ENCODE measurements around the gene PSG7. TPM values are rescaled to one million over a fixed set of nuclear protein-coding genes. Genes with fewer than 3 reads are reported as not detected.
"Not testable (repeated sequence)": the region's sequence is repeated elsewhere in the genome, so short reads cannot be mapped to it uniquely, and the experiment has no call there.

The PSG7 gene
- total RNA-seq, 2 donors from 2014 or later, result not detected

GRCh38 chr19:42926781-42927180, 10.2 kb downstream of the PSG7 start:
- no peak for DNase-seq (ENCODE audit: low spot score)
- H3K27ac ChIP-seq, result no peak overlapping the region
- no peak overlapping the region for H3K4me3 ChIP-seq
- H3K4me1 ChIP-seq (replicated peaks), result no peaks in the 10 kb centered on the region
- no peaks in the 10 kb centered on the region for H3K27me3 ChIP-seq (replicated peaks; ENCODE audit: insufficient read depth)
- intact Hi-C loops (cut with DNase I), result no loop called here
- no peaks in the 10 kb centered on the region for H3K36me3 ChIP-seq
- WGBS, result 66% methylated on average over 2 of the region's 2 CpGs
- TF ChIP-seq POLR2A (IDR thresholded peaks at IDR 0.05) (no peak), POLR2AphosphoS5 (IDR thresholded peaks at IDR 0.05) (no peak), CTCF (IDR thresholded peaks at IDR 0.05) (no peak)
- no peaks in the 10 kb centered on the region for H3K9me3 ChIP-seq

GRCh38 chr19:42923106-42923505, 13.9 kb downstream of the PSG7 start:
- H3K27me3 ChIP-seq (replicated peaks; ENCODE audit: insufficient read depth); H3K9me3 ChIP-seq; H3K4me3 ChIP-seq; DNase-seq (ENCODE audit: low spot score); H3K27ac ChIP-seq; H3K36me3 ChIP-seq; intact Hi-C loops (cut with DNase I); H3K4me1 ChIP-seq (replicated peaks): not testable (repeated sequence)
- WGBS, result 42% methylated on average over 9 of the region's 9 CpGs

GRCh38 chr19:42920971-42921370, 16.0 kb downstream of the PSG7 start:
- H3K36me3 ChIP-seq; intact Hi-C loops (cut with DNase I); H3K27ac ChIP-seq; H3K4me1 ChIP-seq (replicated peaks); DNase-seq (ENCODE audit: low spot score); H3K27me3 ChIP-seq (replicated peaks; ENCODE audit: insufficient read depth); H3K4me3 ChIP-seq; H3K9me3 ChIP-seq: not testable (repeated sequence)

- Histone ChIP-seq H3K27ac (no peak overlapping the region), H3K4me1 (replicated peaks) (no peaks in the 10 kb centered on the region), H3K4me3 (no peak overlapping the region), H3K9me3 (no peaks in the 10 kb centered on the region), H3K36me3 (no peaks in the 10 kb centered on the region), H3K27me3 (replicated peaks; ENCODE audit: insufficient read depth) (no peaks in the 10 kb centered on the region)
- 19% methylated on average over 3 of the region's 3 CpGs for WGBS
- intact Hi-C loops (cut with DNase I), result no loop called here
- DNase-seq (ENCODE audit: low spot score), result no peak
- TF ChIP-seq CTCF (IDR thresholded peaks at IDR 0.05), result no peak
- TF ChIP-seq POLR2AphosphoS5 (IDR thresholded peaks at IDR 0.05), result no peak
- TF ChIP-seq POLR2A (IDR thresholded peaks at IDR 0.05), result no peak
These were observed 17.3 kb downstream of the PSG7 start for GRCh38 chr19:42919757-42920079.

- H3K36me3 ChIP-seq; H3K27ac ChIP-seq; H3K4me1 ChIP-seq (replicated peaks); DNase-seq (ENCODE audit: low spot score); H3K4me3 ChIP-seq; H3K27me3 ChIP-seq (replicated peaks; ENCODE audit: insufficient read depth); H3K9me3 ChIP-seq; intact Hi-C loops (cut with DNase I): not testable (repeated sequence)
- 66% methylated on average over 25 of the region's 26 CpGs for WGBS
These were observed 17.8 kb downstream of the PSG7 start for GRCh38 chr19:42919070-42919756.

- DNase-seq (ENCODE audit: low spot score); H3K4me1 ChIP-seq (replicated peaks); intact Hi-C loops (cut with DNase I); H3K4me3 ChIP-seq; H3K9me3 ChIP-seq; H3K27me3 ChIP-seq (replicated peaks; ENCODE audit: insufficient read depth); H3K36me3 ChIP-seq; H3K27ac ChIP-seq: not testable (repeated sequence)
- 83% methylated on average over 15 of the region's 15 CpGs for whole genome bisulfite sequencing
These were observed 18.5 kb downstream of the PSG7 start for GRCh38 chr19:42918377-42919069.

GRCh38 chr19:42917634-42918033, 19.4 kb downstream of the PSG7 start, which contains the start of gene PSG6:
Gene PSG6 (minus strand): TSS chr19:42917894. CDS start chr19:42917792, 102 bp downstream.
- H3K4me1 ChIP-seq (replicated peaks); H3K4me3 ChIP-seq; H3K36me3 ChIP-seq; H3K9me3 ChIP-seq; DNase-seq (ENCODE audit: low spot score); intact Hi-C loops (cut with DNase I); H3K27me3 ChIP-seq (replicated peaks; ENCODE audit: insufficient read depth); H3K27ac ChIP-seq: not testable (repeated sequence)
- 100% methylated on average over 1 of the region's 1 CpG for WGBS

GRCh38 chr19:42916931-42917330, 20.1 kb downstream of the PSG7 start:
- H3K9me3 ChIP-seq; H3K4me1 ChIP-seq (replicated peaks); H3K27me3 ChIP-seq (replicated peaks; ENCODE audit: insufficient read depth); H3K36me3 ChIP-seq; H3K27ac ChIP-seq; DNase-seq (ENCODE audit: low spot score); intact Hi-C loops (cut with DNase I); H3K4me3 ChIP-seq: not testable (repeated sequence)
- 83% methylated on average over 1 of the region's 1 CpG for WGBS

- DNase-seq (ENCODE audit: low spot score); intact Hi-C loops (cut with DNase I): not testable (repeated sequence)
- 69% methylated on average over 5 of the region's 5 CpGs for WGBS
These were observed 23.5 kb downstream of the PSG7 start for GRCh38 chr19:42913516-42913915.

GRCh38 chr19:42912941-42913340, 24.1 kb downstream of the PSG7 start:
- DNase-seq (ENCODE audit: low spot score); H3K27me3 ChIP-seq (replicated peaks; ENCODE audit: insufficient read depth); H3K4me1 ChIP-seq (replicated peaks); H3K4me3 ChIP-seq; H3K36me3 ChIP-seq; intact Hi-C loops (cut with DNase I); H3K27ac ChIP-seq; H3K9me3 ChIP-seq: not testable (repeated sequence)
- WGBS, result 89% methylated on average over 4 of the region's 4 CpGs

More at GRCh38 chr19:42913516-42913915, 23.5 kb downstream of the PSG7 start:
- not testable (repeated sequence) for H3K36me3 ChIP-seq; H3K9me3 ChIP-seq; H3K27ac ChIP-seq; H3K27me3 ChIP-seq (replicated peaks; ENCODE audit: insufficient read depth); H3K4me1 ChIP-seq (replicated peaks); H3K4me3 ChIP-seq

Data from prostate gland (tissue), 2 donors.